Measurements from ENCODE around the gene TNIP3.
"Not testable (repeated sequence)": the region's sequence is repeated elsewhere in the genome, so short reads cannot be mapped to it uniquely, and the experiment has no call there.

TNIP3 gene

DNA sequence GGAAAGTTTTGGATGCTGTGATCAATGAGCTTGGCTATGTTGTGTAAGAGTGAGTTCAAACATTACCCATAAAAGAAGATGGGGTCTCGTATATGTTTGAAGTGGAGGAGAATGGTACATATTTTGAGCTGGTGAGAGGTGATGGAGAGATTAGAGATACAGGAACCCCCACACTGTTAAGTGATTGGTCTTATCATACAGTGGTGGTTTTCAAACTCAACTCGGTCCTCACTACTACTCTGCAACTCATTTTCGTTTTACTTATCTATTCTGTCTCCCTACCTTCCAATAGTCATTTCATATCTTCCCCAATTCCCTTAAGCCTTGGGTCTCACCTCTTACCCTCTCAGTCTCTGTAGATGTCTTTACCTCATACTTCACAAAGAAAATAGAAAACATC lies 16.4 kb upstream of the TNIP3 start:
- Histone ChIP-seq H3K27me3 (ENCODE audit: control insufficient read depth in 5 of 5, insufficient read depth in 4 of 5, low read length in 5 of 5) (no peaks in the 10 kb centered on the region), H3K4me1 (ENCODE audit: control insufficient read depth in 5 of 5, insufficient read depth in 5 of 5, low read length in 5 of 5) (peaks cover 0 to 2% (median 0%) of the 10 kb centered on the region in 5 donors), H3K9ac (ENCODE audit: low read length in 5 of 5) (no peak overlapping the region), H3K4me3 (ENCODE audit: low read depth in 1 of 5, low read length in 5 of 5) (no peak overlapping the region), H3K27ac (ENCODE audit: low read depth, low read length) (no peak overlapping the region), H3K9me3 (ENCODE audit: control insufficient read depth in 5 of 5, low read length in 5 of 5) (no peaks in the 10 kb centered on the region), H3K36me3 (ENCODE audit: control insufficient read depth in 5 of 5, insufficient read depth in 5 of 5, low read length in 5 of 5) (no peaks in the 10 kb centered on the region)

DNA sequence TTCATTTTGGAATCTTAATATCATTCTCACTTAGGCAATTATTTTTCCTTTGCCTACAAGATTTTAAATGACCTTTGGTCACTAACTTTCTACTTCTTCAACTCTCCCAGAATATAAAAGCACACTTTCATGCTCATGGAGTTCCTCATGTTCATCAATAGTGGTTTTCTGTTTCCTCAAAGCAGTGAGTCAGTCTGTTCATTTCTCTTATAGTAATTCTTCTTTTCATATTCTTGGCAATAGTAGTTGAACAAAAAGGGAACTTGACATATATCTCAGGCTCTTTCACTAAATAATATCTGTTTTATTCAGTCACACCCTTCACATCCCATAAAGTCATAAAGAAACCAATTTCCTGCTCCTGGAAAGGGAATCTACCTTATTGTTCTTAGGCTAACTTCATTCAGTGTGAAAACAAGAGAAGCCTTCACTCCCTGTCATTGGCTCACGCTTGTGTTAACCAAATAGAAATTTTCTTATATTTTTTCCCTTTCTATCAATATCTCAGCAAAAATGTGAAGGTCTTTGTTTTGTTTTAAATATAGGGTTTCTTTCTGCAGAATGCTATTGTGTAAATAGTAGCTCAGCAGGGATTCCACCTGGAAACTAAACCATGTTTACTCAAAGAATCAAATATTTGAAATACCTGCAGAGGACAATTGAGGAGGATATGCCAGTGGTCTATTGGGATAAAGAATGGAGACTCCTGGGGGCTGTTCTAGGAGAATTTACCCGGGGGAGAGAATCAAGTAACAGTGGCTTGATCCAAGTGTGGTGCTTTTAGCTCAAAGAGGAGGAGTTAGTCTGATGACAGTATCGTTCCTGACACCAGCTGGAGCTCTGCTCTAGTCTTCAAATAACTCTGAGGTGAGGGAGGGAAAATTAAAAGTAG lies 13.4 kb upstream of the TNIP3 start:
- Histone ChIP-seq H3K27ac (ENCODE audit: low read depth, low read length) (no peak overlapping the region), H3K4me1 (ENCODE audit: control insufficient read depth in 5 of 5, insufficient read depth in 5 of 5, low read length in 5 of 5) (peaks cover 0 to 2% (median 0%) of the 10 kb centered on the region in 5 donors), H3K36me3 (ENCODE audit: control insufficient read depth in 5 of 5, insufficient read depth in 5 of 5, low read length in 5 of 5) (no peaks in the 10 kb centered on the region), H3K9ac (ENCODE audit: low read length in 5 of 5) (no peak overlapping the region), H3K27me3 (ENCODE audit: control insufficient read depth in 5 of 5, insufficient read depth in 4 of 5, low read length in 5 of 5) (no peaks in the 10 kb centered on the region), H3K4me3 (ENCODE audit: low read depth in 1 of 5, low read length in 5 of 5) (no peak overlapping the region), H3K9me3 (ENCODE audit: control insufficient read depth in 5 of 5, low read length in 5 of 5) (no peaks in the 10 kb centered on the region)

DNA sequence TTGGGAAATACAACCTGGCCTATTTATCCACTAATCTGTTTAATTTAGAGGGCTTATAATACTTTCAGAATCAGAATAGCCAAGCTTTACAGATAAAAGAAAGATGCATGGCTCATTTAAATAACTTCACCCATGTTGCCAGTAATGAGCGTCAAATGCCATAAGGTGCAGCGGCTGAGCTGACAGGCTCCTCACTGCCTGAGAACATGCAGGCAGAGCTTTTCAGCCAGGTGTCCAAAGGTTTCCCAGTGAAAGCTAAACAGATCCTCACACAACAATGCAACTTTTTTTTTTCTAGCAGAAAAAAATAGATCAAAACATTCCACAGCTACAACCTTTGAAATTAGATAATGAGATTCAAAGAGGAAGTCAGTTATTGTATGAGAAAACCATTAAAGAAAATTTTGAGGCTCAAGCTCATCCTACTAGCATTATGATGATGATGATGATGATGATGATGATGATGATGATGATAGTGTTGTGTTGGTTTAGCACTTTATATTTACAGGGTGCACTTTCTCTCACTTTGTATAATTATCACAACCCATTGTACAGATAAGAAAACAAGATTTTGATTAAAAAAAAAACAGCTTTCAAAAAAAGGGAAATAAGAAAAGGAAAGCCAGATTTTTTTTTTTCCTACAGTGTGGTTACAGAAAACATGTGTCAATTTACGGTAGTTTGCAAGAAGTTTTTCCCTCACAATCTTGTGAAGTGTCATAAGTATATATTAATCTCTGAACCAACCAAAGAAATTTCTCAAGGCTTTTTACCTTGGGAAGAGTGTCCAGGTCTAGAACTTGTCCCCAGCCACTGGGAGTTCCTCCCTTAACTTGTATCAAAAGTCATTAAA lies 12.2 kb upstream of the TNIP3 start:
- H3K9ac ChIP-seq (ENCODE audit: low read length in 5 of 5) = no peak overlapping the region
- H3K27me3 ChIP-seq (ENCODE audit: control insufficient read depth in 5 of 5, insufficient read depth in 4 of 5, low read length in 5 of 5) = no peaks in the 10 kb centered on the region
- no peaks in the 10 kb centered on the region for H3K36me3 ChIP-seq (ENCODE audit: control insufficient read depth in 5 of 5, insufficient read depth in 5 of 5, low read length in 5 of 5)
- H3K27ac ChIP-seq (ENCODE audit: low read depth, low read length) = no peak overlapping the region
- peaks cover 0 to 2% (median 0%) of the 10 kb centered on the region in 5 donors for H3K4me1 ChIP-seq (ENCODE audit: control insufficient read depth in 5 of 5, insufficient read depth in 5 of 5, low read length in 5 of 5)
- H3K4me3 ChIP-seq (ENCODE audit: low read depth in 1 of 5, low read length in 5 of 5) = no peak overlapping the region
- no peaks in the 10 kb centered on the region for H3K9me3 ChIP-seq (ENCODE audit: control insufficient read depth in 5 of 5, low read length in 5 of 5)

DNA sequence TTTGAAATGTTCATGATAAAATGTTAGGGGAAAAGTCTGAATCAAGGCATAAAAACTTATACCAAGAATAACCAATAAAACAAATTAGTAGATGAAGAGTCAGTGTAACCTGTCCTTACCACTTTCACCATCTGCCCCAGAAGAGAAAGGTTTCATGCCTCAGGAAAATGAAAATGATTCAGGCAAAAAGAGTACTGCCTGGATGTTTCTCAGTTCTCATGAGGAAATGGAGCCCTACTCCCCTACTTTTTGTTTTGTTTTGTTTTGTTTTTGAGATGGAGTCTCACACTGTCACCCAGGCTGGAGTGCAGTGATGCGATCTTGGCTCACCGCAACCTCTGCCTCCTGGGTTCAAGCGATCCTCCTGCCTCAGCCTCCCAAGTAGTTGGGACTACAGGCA lies 7.4 kb upstream of the TNIP3 start:
- not testable (repeated sequence) for H3K9ac ChIP-seq (ENCODE audit: low read length in 5 of 5); H3K27me3 ChIP-seq (ENCODE audit: control insufficient read depth in 5 of 5, insufficient read depth in 4 of 5, low read length in 5 of 5); H3K27ac ChIP-seq (ENCODE audit: low read depth, low read length); H3K9me3 ChIP-seq (ENCODE audit: control insufficient read depth in 5 of 5, low read length in 5 of 5); H3K36me3 ChIP-seq (ENCODE audit: control insufficient read depth in 5 of 5, insufficient read depth in 5 of 5, low read length in 5 of 5); H3K4me1 ChIP-seq (ENCODE audit: control insufficient read depth in 5 of 5, insufficient read depth in 5 of 5, low read length in 5 of 5); H3K4me3 ChIP-seq (ENCODE audit: low read depth in 1 of 5, low read length in 5 of 5)

DNA sequence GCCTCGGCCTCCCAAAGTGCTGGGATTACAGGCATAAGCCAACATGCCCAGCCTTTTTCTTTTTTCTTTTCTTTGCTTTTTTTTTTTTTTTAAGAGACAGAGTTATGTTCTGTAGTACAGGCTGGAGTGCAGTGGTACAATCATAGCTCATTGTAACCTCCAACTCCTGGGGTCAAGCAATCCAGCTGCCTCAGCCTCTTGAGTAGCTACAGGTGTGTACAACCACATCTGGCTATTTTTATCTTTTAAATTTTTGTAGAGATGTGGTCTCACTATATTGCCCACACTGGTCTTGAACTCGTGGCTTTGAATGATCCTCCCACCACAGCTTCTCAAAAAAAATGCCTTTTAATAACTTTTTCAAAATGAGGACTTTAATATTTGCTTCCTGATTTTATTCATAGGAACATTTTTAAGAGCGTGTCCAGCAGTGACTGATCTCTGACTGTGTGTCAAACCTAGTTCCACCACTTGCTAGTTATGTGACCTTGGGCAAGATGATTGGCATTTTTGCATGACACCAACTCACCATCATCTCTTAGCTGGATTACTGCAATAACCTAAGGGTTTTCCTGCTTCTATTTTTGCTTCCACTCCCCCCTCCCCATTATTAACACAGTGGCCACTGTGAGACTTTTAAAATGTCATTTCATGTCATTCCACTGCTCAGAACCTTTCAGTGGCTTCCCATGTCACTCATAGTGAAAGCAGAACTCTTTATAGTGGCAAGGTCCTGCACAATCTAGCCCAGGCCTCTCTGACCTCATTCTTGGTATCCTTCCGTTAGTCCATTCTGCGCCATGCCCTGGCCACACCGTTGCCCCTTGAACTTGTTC lies 4.5 kb upstream of the TNIP3 start:
- no peak overlapping the region for H3K27ac ChIP-seq (ENCODE audit: low read depth, low read length)
- H3K4me1 ChIP-seq (ENCODE audit: control insufficient read depth in 5 of 5, insufficient read depth in 5 of 5, low read length in 5 of 5) = no peaks in the 10 kb centered on the region
- no peak overlapping the region for H3K9ac ChIP-seq (ENCODE audit: low read length in 5 of 5)
- H3K4me3 ChIP-seq (ENCODE audit: low read depth in 1 of 5, low read length in 5 of 5) = no peak overlapping the region
- no peaks in the 10 kb centered on the region for H3K27me3 ChIP-seq (ENCODE audit: control insufficient read depth in 5 of 5, insufficient read depth in 4 of 5, low read length in 5 of 5)
- no peaks in the 10 kb centered on the region for H3K9me3 ChIP-seq (ENCODE audit: control insufficient read depth in 5 of 5, low read length in 5 of 5)
- no peaks in the 10 kb centered on the region for H3K36me3 ChIP-seq (ENCODE audit: control insufficient read depth in 5 of 5, insufficient read depth in 5 of 5, low read length in 5 of 5)

DNA sequence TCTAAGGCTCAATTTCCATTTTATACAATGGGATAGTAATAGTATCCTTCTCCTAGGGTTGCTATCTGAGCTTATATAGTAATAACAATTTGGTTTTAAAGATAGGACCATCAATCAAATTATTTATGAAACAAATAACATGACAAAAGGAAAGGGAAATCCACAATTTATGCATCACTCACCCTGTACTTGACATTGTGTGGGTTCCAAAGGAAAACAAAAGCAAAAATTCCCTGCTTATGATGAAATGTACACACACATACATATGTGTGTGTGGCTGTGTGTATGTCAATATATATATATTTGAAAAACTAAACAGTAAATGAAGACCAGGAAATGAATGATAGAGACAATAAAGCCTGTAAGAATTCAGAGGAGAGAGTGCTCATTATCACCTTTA lies 2.9 kb upstream of the TNIP3 start:
- Histone ChIP-seq H3K4me3 (ENCODE audit: low read depth in 1 of 5, low read length in 5 of 5) (no peak overlapping the region), H3K9me3 (ENCODE audit: control insufficient read depth in 5 of 5, low read length in 5 of 5) (no peaks in the 10 kb centered on the region), H3K27me3 (ENCODE audit: control insufficient read depth in 5 of 5, insufficient read depth in 4 of 5, low read length in 5 of 5) (no peaks in the 10 kb centered on the region), H3K36me3 (ENCODE audit: control insufficient read depth in 5 of 5, insufficient read depth in 5 of 5, low read length in 5 of 5) (no peaks in the 10 kb centered on the region), H3K4me1 (ENCODE audit: control insufficient read depth in 5 of 5, insufficient read depth in 5 of 5, low read length in 5 of 5) (no peaks in the 10 kb centered on the region), H3K9ac (ENCODE audit: low read length in 5 of 5) (no peak overlapping the region), H3K27ac (ENCODE audit: low read depth, low read length) (no peak overlapping the region)

DNA sequence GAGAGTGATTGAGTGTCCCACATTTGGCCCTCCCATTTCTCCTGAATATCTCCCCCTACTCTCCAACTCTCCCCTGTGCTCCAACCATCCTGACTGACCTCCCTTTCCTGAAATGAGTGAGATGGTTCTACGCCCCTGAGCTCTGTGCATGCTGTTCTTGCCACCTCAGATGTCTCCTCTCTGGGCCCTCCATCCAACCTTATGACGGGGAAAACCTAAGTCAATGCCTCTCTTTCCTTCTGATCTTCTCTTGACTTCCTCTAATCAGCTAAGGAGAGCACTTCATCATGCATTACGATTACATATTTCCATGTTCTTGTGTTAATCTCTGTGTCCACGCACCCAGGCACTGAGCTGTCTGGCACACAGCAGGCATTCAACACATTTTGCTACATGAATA lies 1.1 kb upstream of the TNIP3 start:
- Histone ChIP-seq H3K9me3 (ENCODE audit: control insufficient read depth in 5 of 5, low read length in 5 of 5) (no peaks in the 10 kb centered on the region), H3K27ac (ENCODE audit: low read depth, low read length) (no peak overlapping the region), H3K27me3 (ENCODE audit: control insufficient read depth in 5 of 5, insufficient read depth in 4 of 5, low read length in 5 of 5) (no peaks in the 10 kb centered on the region), H3K4me1 (ENCODE audit: control insufficient read depth in 5 of 5, insufficient read depth in 5 of 5, low read length in 5 of 5) (no peaks in the 10 kb centered on the region), H3K36me3 (ENCODE audit: control insufficient read depth in 5 of 5, insufficient read depth in 5 of 5, low read length in 5 of 5) (no peaks in the 10 kb centered on the region), H3K4me3 (ENCODE audit: low read depth in 1 of 5, low read length in 5 of 5) (no peak overlapping the region), H3K9ac (ENCODE audit: low read length in 5 of 5) (no peak overlapping the region)

DNA sequence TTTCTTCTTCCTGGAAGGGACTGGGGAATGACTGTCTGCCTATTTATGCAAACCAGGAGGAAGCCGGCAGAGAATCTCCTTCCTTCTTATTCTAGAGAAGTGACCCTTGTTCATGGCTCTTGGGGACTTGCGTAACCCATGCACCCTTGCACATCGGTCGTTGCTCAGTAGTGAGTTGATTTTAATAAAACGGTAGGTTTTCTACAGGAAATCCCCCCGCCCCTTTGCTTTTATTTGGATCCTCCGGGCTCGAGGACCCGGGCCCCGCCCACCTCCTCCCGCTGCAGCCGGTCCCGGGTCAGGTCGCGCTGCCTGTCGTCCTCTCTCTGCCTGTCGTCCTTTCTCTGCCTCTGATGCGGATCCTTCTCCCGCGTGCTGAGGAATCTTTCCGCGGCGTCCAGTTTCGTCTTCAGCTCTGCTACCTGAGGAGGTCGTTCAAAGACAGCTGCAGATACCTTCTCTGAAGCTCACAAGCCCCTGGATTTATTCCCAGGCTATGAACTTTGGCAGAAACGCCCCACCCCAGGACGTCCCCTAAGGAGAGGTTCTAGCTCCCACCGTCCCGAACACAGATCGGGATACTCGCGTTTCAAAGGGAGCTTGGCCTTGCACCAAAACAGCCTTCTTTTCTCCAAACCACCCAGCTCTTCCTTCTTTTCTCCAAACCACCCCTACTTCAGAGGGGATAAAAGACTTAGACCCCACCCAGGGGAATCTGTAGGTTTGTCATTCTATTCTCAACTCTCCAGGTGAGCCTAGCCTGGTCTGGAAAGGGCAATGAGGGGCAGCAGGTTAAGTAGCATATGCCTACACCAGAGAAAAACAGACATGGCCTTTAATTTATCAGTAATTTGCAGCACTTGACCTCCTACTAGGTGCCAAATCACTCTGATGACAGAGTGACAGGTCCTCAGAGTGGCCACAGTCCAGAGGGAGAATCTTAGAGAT lies 7.0 kb downstream of the TNIP3 start:
- peak overlapping the region in 2 of 5 donors; percentile 11 to 17 for H3K9ac ChIP-seq (ENCODE audit: low read length in 5 of 5)
- peaks cover 0 to 19% (median 16%) of the 10 kb centered on the region in 5 donors for H3K4me1 ChIP-seq (ENCODE audit: control insufficient read depth in 5 of 5, insufficient read depth in 5 of 5, low read length in 5 of 5)
- peak overlapping the region; percentile 62 to 74 (median 67) for H3K4me3 ChIP-seq (ENCODE audit: low read depth in 1 of 5, low read length in 5 of 5)
- H3K27me3 ChIP-seq (ENCODE audit: control insufficient read depth in 5 of 5, insufficient read depth in 4 of 5, low read length in 5 of 5) = no peaks in the 10 kb centered on the region
- no peaks in the 10 kb centered on the region for H3K36me3 ChIP-seq (ENCODE audit: control insufficient read depth in 5 of 5, insufficient read depth in 5 of 5, low read length in 5 of 5)
- H3K9me3 ChIP-seq (ENCODE audit: control insufficient read depth in 5 of 5, low read length in 5 of 5) = no peaks in the 10 kb centered on the region
- H3K27ac ChIP-seq (ENCODE audit: low read depth, low read length) = no peak overlapping the region

DNA sequence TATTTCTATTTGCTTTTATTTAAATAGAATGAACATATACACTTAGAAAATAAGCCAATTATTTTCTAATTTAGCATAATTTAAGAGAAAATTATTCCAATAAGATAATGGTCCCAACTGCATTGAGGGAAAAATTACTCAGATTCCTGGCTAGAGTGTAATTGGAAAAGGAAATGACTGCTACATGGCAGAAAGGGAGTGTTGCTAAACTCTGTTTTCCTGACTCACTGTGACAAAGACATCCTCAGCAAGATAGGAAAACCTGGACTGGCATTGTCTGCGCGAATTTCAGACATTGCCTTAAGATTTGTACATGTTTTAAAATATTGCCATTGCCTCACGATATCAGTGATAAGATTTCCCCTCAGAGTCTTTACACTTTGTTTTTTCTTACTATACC lies 8.2 kb downstream of the TNIP3 start:
- H3K9me3 ChIP-seq (ENCODE audit: control insufficient read depth in 5 of 5, low read length in 5 of 5) = no peaks in the 10 kb centered on the region
- H3K36me3 ChIP-seq (ENCODE audit: control insufficient read depth in 5 of 5, insufficient read depth in 5 of 5, low read length in 5 of 5) = no peaks in the 10 kb centered on the region
- peaks cover 0 to 19% (median 16%) of the 10 kb centered on the region in 5 donors for H3K4me1 ChIP-seq (ENCODE audit: control insufficient read depth in 5 of 5, insufficient read depth in 5 of 5, low read length in 5 of 5)
- no peak overlapping the region for H3K9ac ChIP-seq (ENCODE audit: low read length in 5 of 5)
- peak overlapping the region in 4 of 5 donors; percentile 40 to 74 (median 66) for H3K4me3 ChIP-seq (ENCODE audit: low read depth in 1 of 5, low read length in 5 of 5)
- H3K27me3 ChIP-seq (ENCODE audit: control insufficient read depth in 5 of 5, insufficient read depth in 4 of 5, low read length in 5 of 5) = no peaks in the 10 kb centered on the region
- no peak overlapping the region for H3K27ac ChIP-seq (ENCODE audit: low read depth, low read length)

All from subcutaneous abdominal adipose tissue (tissue), 5 donors.